ENCODE measurements around the gene C4orf51.

Gene C4orf51

GRCh38 chr4:145709336-145709735 lies 29.4 kb downstream of the C4orf51 start:
- no peak overlapping the region for H3K27ac ChIP-seq
- TF ChIP-seq, protein P1, sequence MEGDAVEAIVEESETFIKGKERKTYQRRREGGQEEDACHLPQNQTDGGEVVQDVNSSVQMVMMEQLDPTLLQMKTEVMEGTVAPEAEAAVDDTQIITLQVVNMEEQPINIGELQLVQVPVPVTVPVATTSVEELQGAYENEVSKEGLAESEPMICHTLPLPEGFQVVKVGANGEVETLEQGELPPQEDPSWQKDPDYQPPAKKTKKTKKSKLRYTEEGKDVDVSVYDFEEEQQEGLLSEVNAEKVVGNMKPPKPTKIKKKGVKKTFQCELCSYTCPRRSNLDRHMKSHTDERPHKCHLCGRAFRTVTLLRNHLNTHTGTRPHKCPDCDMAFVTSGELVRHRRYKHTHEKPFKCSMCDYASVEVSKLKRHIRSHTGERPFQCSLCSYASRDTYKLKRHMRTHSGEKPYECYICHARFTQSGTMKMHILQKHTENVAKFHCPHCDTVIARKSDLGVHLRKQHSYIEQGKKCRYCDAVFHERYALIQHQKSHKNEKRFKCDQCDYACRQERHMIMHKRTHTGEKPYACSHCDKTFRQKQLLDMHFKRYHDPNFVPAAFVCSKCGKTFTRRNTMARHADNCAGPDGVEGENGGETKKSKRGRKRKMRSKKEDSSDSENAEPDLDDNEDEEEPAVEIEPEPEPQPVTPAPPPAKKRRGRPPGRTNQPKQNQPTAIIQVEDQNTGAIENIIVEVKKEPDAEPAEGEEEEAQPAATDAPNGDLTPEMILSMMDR (conservative IDR thresholded peaks at IDR 0.05): no peak

GRCh38 chr4:145709843-145710242 lies 29.9 kb downstream of the C4orf51 start:
- no peak overlapping the region for H3K27ac ChIP-seq
- TF ChIP-seq, protein P1 (conservative IDR thresholded peaks at IDR 0.05): no peak

- H3K27ac ChIP-seq: peak overlapping the region; percentile 19; the same call in 1 of the 2 replicates
- TF ChIP-seq, protein P1 (conservative IDR thresholded peaks at IDR 0.05): no peak
Measured at GRCh38 chr4:145716200-145716599, 36.3 kb downstream of the C4orf51 start.

- peak overlapping the region; percentile 19; the same call in 1 of the 2 replicates for H3K27ac ChIP-seq
- TF ChIP-seq, protein P1 (conservative IDR thresholded peaks at IDR 0.05): no peak
Measured at GRCh38 chr4:145716661-145717200, 36.8 kb downstream of the C4orf51 start.

- H3K27ac ChIP-seq: no peak overlapping the region
- TF ChIP-seq, protein P1 (conservative IDR thresholded peaks at IDR 0.05): no peak
Measured at GRCh38 chr4:145719752-145720624, 40.0 kb downstream of the C4orf51 start.

- TF ChIP-seq, protein P1 (conservative IDR thresholded peaks at IDR 0.05): no peak
- H3K27ac ChIP-seq: no peak overlapping the region; the same call in 1 of the 2 replicates
Measured at GRCh38 chr4:145720656-145721055, 40.7 kb downstream of the C4orf51 start.

GRCh38 chr4:145722561-145722960 lies 42.6 kb downstream of the C4orf51 start:
- TF ChIP-seq, protein P1 (conservative IDR thresholded peaks at IDR 0.05): no peak
- H3K27ac ChIP-seq: no peak overlapping the region

Measured in VCaP (cell line).